ENCODE results near the gene TOP2A. TPM values are rescaled to one million over a fixed set of nuclear protein-coding genes. Genes with fewer than 3 reads are reported as not detected.

TOP2A gene
- polyA plus RNA-seq, 1 of the 3 experiments (the other 2 are of a cell fraction): 20.6 TPM

DNA sequence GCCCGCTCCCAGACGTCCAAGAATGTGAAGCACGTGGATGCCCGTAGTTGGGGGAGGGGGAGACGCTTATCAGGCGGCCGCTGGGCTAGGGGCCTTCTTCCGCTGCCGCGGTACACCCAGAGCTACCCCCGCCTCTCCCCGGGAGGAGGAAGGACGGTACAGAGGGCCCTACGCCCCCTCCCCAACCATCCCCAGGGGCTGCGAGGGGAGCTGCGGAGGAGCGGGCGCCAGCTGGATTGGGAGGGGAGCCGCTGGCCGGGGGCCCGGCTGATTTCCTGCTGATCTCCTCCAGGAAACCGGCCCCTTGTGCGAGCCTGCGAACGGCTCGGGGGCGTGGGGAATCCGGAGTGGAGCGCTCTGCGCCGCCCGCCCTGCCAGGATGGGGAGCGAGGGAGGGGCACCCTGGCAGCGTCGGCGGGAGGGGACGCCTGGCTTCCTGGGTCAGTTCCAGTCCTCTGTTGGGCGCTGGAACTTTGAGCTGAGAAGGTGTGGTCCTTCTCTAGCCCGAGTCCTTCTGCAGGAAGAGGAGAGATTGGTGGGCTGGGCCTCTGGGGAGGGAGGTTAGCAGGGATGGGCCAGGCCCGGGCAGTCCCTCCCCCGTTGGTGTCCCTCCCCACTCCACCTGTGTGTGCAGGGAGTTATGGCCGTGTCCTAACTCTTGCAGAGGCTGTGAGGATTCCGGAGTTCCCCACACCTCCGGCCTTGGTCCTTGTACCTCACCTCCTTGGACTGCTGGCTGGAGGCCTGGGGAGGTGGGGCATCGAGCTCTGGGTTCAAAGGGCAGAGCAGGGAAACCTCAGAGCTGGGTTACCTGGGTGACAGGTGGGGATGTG is 72.3 kb downstream of the TOP2A start:
- peaks cover 90% of the 10 kb centered on the region for H3K79me2 ChIP-seq (ENCODE audit: insufficient read depth)
- TF ChIP-seq YY1 (IDR thresholded peaks at IDR 0.05; ENCODE audit: low read depth) (no peak), CHD2 (IDR thresholded peaks at IDR 0.05; ENCODE audit: low read length, partially characterized antibody) (peak; percentile 9), EP300 (IDR thresholded peaks at IDR 0.05; ENCODE audit: borderline replicate concordance in 1 of 2, low read depth in 1 of 2, low read length in 1 of 2) (0 out of 4 replicates have a peak, but pooled peaks of 1 of the 2 experiments have one; percentile 33), TCF12 (IDR thresholded peaks at IDR 0.05) (peak; percentile 52; the same call in 1 of the 2 replicates), RAD21 (IDR thresholded peaks at IDR 0.05; ENCODE audit: low read length) (no peak), FOXJ3 (CRISPR knock-in tag; IDR thresholded peaks at IDR 0.05) (no peak), MEF2A (IDR thresholded peaks at IDR 0.05; ENCODE audit: borderline replicate concordance, low read depth) (no peak), NFIC (IDR thresholded peaks at IDR 0.05; ENCODE audit: borderline replicate concordance) (peak; percentile 45; the same call in 1 of the 2 replicates), RXRA (IDR thresholded peaks at IDR 0.05; ENCODE audit: borderline replicate concordance, low read depth) (0 out of 2 replicates have a peak, but pooled peaks have one; percentile 49), MXI1 (IDR thresholded peaks at IDR 0.05; ENCODE audit: low read depth, low read length) (peak; percentile 79), GATA2 (CRISPR knock-in tag; IDR thresholded peaks at IDR 0.05) (peak; percentile 50; the same call in 1 of the 2 replicates), RCOR1 (IDR thresholded peaks at IDR 0.05; ENCODE audit: low read length) (peak; percentile 32; the same call in 1 of the 2 replicates), SIN3A (IDR thresholded peaks at IDR 0.05; ENCODE audit: borderline replicate concordance, low read depth, low read length) (0 out of 2 replicates have a peak, but pooled peaks have one; percentile 23)
- TF ChIP-seq, protein P1, sequence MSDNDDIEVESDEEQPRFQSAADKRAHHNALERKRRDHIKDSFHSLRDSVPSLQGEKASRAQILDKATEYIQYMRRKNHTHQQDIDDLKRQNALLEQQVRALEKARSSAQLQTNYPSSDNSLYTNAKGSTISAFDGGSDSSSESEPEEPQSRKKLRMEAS (IDR thresholded peaks at IDR 0.05; ENCODE audit: low read depth): peak; percentile 92
- peak overlapping the region; percentile 69 to 78 for H3K4me3 ChIP-seq (ENCODE audit: low read depth in 2 of 2, low read length in 1 of 2)
- peak overlapping the region; percentile 64; the same call in 1 of the 2 replicates for H3K9ac ChIP-seq
- peak; percentile 74 for DNase-seq
- ChIA-PET POLR2A (interaction anchor here (0.9 to 2.5 kb wide), 2 partner anchors 13 to 38 kb away, joined by 3 to 8 read pairs; no protein-coding TSS in a partner anchor), CTCF (interaction anchor here (0.9 to 57.6 kb wide), 7 partner anchors 9 to 153 kb away, joined by 3 to 1706 read pairs (median 6); partner anchors contain the start of genes CDC6 and RARA)
- peak overlapping the region; percentile 97 for H3K4me2 ChIP-seq
- peaks cover 6% of the 10 kb centered on the region for H3F3A ChIP-seq (replicated peaks; ENCODE audit: insufficient read depth)
- H3K36me3 ChIP-seq (replicated peaks in 1 of 2; ENCODE audit: control insufficient read depth in 1 of 2, insufficient read depth in 2 of 2, low read length in 1 of 2): peaks cover 13 to 20% of the 10 kb centered on the region in 2 experiments
- no peak overlapping the region for H2AFZ ChIP-seq (ENCODE audit: low read depth)
- WGBS (ENCODE audit: low lambda C conversion rate): 30% methylated on average over 33 of the region's 45 CpGs
- H3K27ac ChIP-seq (ENCODE audit: low read depth in 2 of 2, low read length in 1 of 2): peak overlapping the region; percentile 69 to 99
- H3K27me3 ChIP-seq (ENCODE audit: insufficient read depth): no peaks in the 10 kb centered on the region
- peaks cover 54% of the 10 kb centered on the region for H4K20me1 ChIP-seq (ENCODE audit: insufficient read depth)
- no peaks in the 10 kb centered on the region for H3K9me3 ChIP-seq
- H3K4me1 ChIP-seq (ENCODE audit: control insufficient read depth in 1 of 2, insufficient read depth in 2 of 2, low read depth in 1 of 2, low read length in 1 of 2): peaks cover 67 to 81% of the 10 kb centered on the region in 2 experiments
- H3K9me2 ChIP-seq: no peaks in the 10 kb centered on the region

DNA sequence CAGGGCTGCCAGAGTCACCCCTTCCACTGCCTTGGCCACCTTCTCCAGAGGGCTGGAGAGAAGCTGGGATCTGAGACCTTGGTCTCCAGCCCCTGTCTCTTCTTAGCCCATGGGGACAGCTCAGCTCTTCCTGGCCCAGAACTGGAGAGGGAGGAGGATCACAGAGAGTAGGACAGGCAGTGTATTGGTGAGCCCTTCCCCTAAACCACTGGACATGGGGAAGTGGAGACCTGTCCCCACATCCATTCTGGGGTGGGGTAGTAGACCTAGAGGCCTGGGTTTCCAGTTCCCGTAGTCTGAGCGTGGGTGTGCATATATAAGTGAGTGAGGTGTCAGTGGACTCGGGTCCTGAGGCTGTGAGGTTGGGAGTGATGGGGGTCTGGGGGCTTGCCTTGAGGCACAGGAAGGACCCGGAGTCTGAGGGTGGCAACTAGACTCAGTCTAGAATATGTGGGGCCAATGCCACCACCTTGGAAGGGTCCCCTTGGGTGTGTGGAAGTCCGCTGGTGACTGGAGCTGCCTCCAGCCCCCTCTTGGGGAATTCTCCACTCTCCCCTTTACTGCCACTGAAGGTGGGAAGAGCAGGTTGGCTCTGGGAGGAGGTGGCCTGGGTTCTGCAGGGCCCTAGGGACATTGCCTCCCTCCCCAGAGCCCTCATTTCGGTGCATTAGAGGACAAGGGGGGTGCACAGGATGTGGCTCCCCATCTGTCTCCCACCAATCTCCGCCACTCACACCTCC is 73.1 kb downstream of the TOP2A start:
- peaks cover 59 to 80% of the 10 kb centered on the region in 2 experiments for H3K4me1 ChIP-seq (ENCODE audit: control insufficient read depth in 1 of 2, insufficient read depth in 2 of 2, low read depth in 1 of 2, low read length in 1 of 2)
- no peak overlapping the region for H2AFZ ChIP-seq (ENCODE audit: low read depth)

More for the DNA sequence above, 73.1 kb downstream of the TOP2A start:
- ChIA-PET CTCF (interaction anchor here (0.6 to 57.6 kb wide), 7 partner anchors 8 to 275 kb away, joined by 3 to 1706 read pairs (median 6); partner anchors contain the start of genes CDC6 and RARA), POLR2A (interaction anchor here (1.2 to 2.5 kb wide), 2 partner anchors 32 to 37 kb away, joined by 4 to 8 read pairs; no protein-coding TSS in a partner anchor)
- H3K4me2 ChIP-seq: peak overlapping the region; percentile 97
- no peaks in the 10 kb centered on the region for H3K9me2 ChIP-seq
- H3K4me3 ChIP-seq (ENCODE audit: low read depth in 2 of 2, low read length in 1 of 2): peak overlapping the region; percentile 69 to 78
- no peak for DNase-seq
- no peaks in the 10 kb centered on the region for H3K27me3 ChIP-seq (ENCODE audit: insufficient read depth)
- H3K27ac ChIP-seq (ENCODE audit: low read depth in 2 of 2, low read length in 1 of 2): peak overlapping the region; percentile 69 to 99
- peaks cover 95% of the 10 kb centered on the region for H3K79me2 ChIP-seq (ENCODE audit: insufficient read depth)
- peaks cover 14 to 17% of the 10 kb centered on the region in 2 experiments for H3K36me3 ChIP-seq (replicated peaks in 1 of 2; ENCODE audit: control insufficient read depth in 1 of 2, insufficient read depth in 2 of 2, low read length in 1 of 2)
- H3K9ac ChIP-seq: peak overlapping the region; percentile 75; the same call in 1 of the 2 replicates
- H3F3A ChIP-seq (replicated peaks; ENCODE audit: insufficient read depth): peaks cover 13% of the 10 kb centered on the region
- H3K9me3 ChIP-seq: no peaks in the 10 kb centered on the region
- TF ChIP-seq, protein P2, sequence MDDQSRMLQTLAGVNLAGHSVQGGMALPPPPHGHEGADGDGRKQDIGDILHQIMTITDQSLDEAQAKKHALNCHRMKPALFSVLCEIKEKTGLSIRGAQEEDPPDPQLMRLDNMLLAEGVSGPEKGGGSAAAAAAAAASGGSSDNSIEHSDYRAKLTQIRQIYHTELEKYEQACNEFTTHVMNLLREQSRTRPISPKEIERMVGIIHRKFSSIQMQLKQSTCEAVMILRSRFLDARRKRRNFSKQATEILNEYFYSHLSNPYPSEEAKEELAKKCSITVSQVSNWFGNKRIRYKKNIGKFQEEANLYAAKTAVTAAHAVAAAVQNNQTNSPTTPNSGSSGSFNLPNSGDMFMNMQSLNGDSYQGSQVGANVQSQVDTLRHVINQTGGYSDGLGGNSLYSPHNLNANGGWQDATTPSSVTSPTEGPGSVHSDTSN (IDR thresholded peaks at IDR 0.05): peak; percentile 11; the same call in 1 of the 2 replicates
- no peak for TF ChIP-seq GABPA (IDR thresholded peaks at IDR 0.05; ENCODE audit: low read depth)
- no peak for TF ChIP-seq NFIC (IDR thresholded peaks at IDR 0.05; ENCODE audit: borderline replicate concordance)
- no peak for TF ChIP-seq TAF1 (IDR thresholded peaks at IDR 0.05; ENCODE audit: borderline replicate concordance, low read depth, low read length)
- H4K20me1 ChIP-seq (ENCODE audit: insufficient read depth): peaks cover 54% of the 10 kb centered on the region
- 62% methylated on average over 6 of the region's 7 CpGs for WGBS (ENCODE audit: low lambda C conversion rate)
